A673 (cell line): Measurements from ENCODE around the gene SHISA9. TPM values are rescaled to one million over a fixed set of nuclear protein-coding genes. Genes with fewer than 3 reads are reported as not detected.

Experiments
- BruUV-seq: library from RNA; stranded (reverse); fragments of 400-500 nt; replicated peaks from 2 replicates; lab custom pipeline; 2021; lab: Mats Ljungman, UMichigan
- CTCF ChIA-PET: fragments of 300-600 bp; sonication (Branson Sonifier 250); formaldehyde crosslinking; loops from one replicate; lab custom pipeline; 2022; ENCODE audit warnings: antibody characterized with exemption; lab: Charles Lee
- POLR2A ChIA-PET: fragments of 300-600 bp; sonication (Branson Sonifier 250); formaldehyde crosslinking; loops from one replicate; lab custom pipeline; 2022; ENCODE audit warnings: antibody characterized with exemption; ENCODE audit not compliant: low non-redundant PET; lab: Charles Lee
- DNase-seq: peaks from one replicate; pipeline ENCODE4 v3.0.0-alpha.2; 2015; ENCODE audit warnings: low spot score
- H3K27ac ChIP-seq: fragments of 200-600 bp; sonication (generic); 2 replicates; pipeline ENCODE4 v1.5.1; 2016; ENCODE audit warnings: mixed run types, low read depth, mild to moderate bottlenecking, mixed read lengths, antibody characterized with exemption, low read length; ENCODE audit not compliant: poor library complexity, severe bottlenecking
- H3K27me3 ChIP-seq: fragments of 200-600 bp; sonication (generic); replicated peaks from 2 replicates; pipeline ENCODE4 v1.6.1; 2017; ENCODE audit warnings: mixed run types, low read depth, mild to moderate bottlenecking, mixed read lengths, antibody characterized with exemption, low read length; ENCODE audit not compliant: insufficient read depth, poor library complexity
- H3K36me3 ChIP-seq: fragments of 200-600 bp; sonication (generic); 2 replicates; pipeline ENCODE4 v1.6.1; 2016; ENCODE audit warnings: mixed run types, mild to moderate bottlenecking, mixed read lengths, antibody characterized with exemption, low read length; ENCODE audit not compliant: insufficient read depth, poor library complexity, severe bottlenecking
- H3K4me1 ChIP-seq: fragments of 200-600 bp; sonication (generic); 2 replicates; pipeline ENCODE4 v1.6.1; 2017; ENCODE audit warnings: mixed run types, mild to moderate bottlenecking, mixed read lengths, antibody characterized with exemption, low read length; ENCODE audit not compliant: insufficient read depth, poor library complexity, severe bottlenecking
- H3K4me3 ChIP-seq: fragments of 200-600 bp; sonication (generic); 2 replicates; pipeline ENCODE4 v1.5.1; 2016; ENCODE audit warnings: low read depth, mixed run types, mild to moderate bottlenecking, mixed read lengths, low read length; ENCODE audit not compliant: poor library complexity, severe bottlenecking
- H3K9me3 ChIP-seq: fragments of 200-600 bp; sonication (generic); 2 replicates; pipeline ENCODE4 v1.6.1; 2016; ENCODE audit warnings: mixed run types, low read depth, mild to moderate bottlenecking, mixed read lengths, antibody characterized with exemption, low read length; ENCODE audit not compliant: poor library complexity, severe bottlenecking
- EZH2 ChIP-seq: fragments of 200-600 bp; sonication (generic); IDR thresholded peaks from 2 replicates; pipeline ENCODE4 v1.6.1; 2017; ENCODE audit warnings: borderline replicate concordance, low read depth, mild to moderate bottlenecking, mixed read lengths, antibody characterized with exemption, low read length; ENCODE audit not compliant: poor library complexity, severe bottlenecking
- intact Hi-C: fragments of 100-400 bp; cut with micrococcal nuclease; formaldehyde crosslinking; loops from one replicate; pipeline ENCODE4 v1.10.0; 2022; ENCODE audit not compliant: unreplicated experiment
- total RNA-seq: library from RNA; stranded (reverse); gene quantifications from 2 replicates; pipeline ENCODE4 v1.2.3, GENCODE V29; 2021
- TF ChIP-seq, protein P1 (sequence below): fragments of 300-800, 200-600 bp; sonication (generic); conservative IDR thresholded peaks from 2 replicates; pipeline ENCODE4 v1.5.1; 2017; ENCODE audit warnings: low read depth, mild to moderate bottlenecking, antibody characterized with exemption, low read length, moderate library complexity, mixed read lengths

SHISA9 gene
- total RNA-seq, 1 experiment from 2014 or later = not detected

DNA sequence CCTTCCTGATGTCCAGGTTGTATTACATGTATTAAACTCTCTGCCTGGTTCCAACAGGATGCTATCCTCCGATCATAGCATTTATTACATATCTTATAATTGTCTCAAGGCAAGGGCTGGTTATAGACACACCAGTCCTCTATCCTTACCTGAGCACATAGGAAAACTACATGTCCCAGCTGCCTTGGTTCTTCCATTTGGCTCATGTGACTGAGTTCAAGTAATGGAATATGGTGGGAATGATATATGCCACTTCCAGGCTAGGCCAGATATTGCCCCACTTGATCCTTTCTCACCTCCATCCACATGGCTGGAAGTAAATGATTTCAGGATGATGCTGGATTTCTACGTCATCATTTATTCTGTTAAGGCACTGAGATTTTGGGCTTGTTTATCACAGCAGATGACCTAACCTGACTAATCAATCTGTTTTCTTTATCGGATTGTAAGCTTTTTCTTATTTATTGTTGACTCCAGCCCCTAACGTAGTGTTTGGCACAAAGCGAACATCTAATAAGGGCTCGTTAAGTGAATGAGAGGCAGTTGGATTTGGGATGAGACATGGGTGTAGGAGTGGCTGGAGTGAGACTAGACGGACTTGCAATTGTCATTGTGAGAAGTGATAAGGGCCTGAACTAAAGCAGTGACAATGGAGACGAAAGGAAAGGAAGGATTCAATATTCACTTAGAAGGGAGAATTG, 8.2 kb upstream of the SHISA9 start:
- no peak for TF ChIP-seq EZH2
- TF ChIP-seq, protein P1, sequence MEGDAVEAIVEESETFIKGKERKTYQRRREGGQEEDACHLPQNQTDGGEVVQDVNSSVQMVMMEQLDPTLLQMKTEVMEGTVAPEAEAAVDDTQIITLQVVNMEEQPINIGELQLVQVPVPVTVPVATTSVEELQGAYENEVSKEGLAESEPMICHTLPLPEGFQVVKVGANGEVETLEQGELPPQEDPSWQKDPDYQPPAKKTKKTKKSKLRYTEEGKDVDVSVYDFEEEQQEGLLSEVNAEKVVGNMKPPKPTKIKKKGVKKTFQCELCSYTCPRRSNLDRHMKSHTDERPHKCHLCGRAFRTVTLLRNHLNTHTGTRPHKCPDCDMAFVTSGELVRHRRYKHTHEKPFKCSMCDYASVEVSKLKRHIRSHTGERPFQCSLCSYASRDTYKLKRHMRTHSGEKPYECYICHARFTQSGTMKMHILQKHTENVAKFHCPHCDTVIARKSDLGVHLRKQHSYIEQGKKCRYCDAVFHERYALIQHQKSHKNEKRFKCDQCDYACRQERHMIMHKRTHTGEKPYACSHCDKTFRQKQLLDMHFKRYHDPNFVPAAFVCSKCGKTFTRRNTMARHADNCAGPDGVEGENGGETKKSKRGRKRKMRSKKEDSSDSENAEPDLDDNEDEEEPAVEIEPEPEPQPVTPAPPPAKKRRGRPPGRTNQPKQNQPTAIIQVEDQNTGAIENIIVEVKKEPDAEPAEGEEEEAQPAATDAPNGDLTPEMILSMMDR = no peak
- ChIA-PET CTCF (no interaction called here), POLR2A (no interaction called here)
- BruUV-seq = no TSS peak
- Histone ChIP-seq H3K27me3 (no peaks in the 10 kb centered on the region), H3K9me3 (no peaks in the 10 kb centered on the region), H3K36me3 (no peaks in the 10 kb centered on the region), H3K4me1 (no peaks in the 10 kb centered on the region), H3K4me3 (no peak overlapping the region), H3K27ac (no peak overlapping the region)
- intact Hi-C loops = loop anchor here (10.0 kb wide), 1 partner anchor 982 kb away; no protein-coding TSS in a partner anchor
- no peak for DNase-seq

DNA sequence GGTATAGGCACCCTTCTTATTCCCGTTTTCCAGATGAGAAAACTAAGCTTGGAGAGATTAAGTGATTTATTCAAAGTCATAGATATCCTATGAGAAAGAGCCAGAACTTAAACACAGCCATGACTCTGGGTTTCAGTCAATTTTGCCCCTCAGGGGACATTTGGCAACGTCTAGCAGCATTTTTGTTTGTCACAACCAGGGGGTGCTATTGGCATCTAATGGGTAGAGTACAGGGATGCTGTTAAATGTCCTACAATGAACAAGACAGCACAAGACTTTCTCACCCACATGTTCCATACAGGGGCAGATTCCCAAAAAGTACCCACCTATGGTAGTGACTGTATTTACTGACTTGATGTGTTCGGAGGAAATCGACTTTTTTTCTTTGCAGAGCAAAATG, 4.8 kb upstream of the SHISA9 start:
- intact Hi-C loops = loop anchor here (5.0 to 10.0 kb wide), 2 partner anchors 556 to 978 kb away; no protein-coding TSS in a partner anchor
- peak; percentile 43 for DNase-seq
- TF ChIP-seq, protein P1 = peak; percentile 60
- TF ChIP-seq EZH2 = no peak

DNA sequence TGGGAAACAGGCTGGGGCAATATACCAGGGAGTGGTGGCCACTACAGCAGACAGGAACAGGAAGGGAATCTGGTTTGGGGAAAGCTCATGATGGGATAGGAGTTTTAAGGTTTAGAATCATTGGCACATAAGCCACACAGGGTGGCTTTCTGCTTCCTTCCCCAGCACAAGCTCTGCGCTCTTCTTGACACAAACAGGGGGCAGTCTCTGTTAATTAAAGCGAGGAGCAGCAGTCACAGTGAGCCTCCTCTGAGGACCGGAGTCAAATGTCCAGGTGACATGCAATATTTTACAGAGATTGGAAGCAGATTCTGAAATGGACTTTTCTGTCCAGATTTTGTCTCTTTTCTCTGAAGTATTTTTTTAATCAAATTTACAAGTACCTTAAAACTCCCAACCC, 2.8 kb upstream of the SHISA9 start:
- Histone ChIP-seq H3K27me3 (peaks cover 44% of the 10 kb centered on the region), H3K27ac (no peak overlapping the region), H3K4me3 (no peak overlapping the region), H3K4me1 (no peaks in the 10 kb centered on the region), H3K9me3 (no peaks in the 10 kb centered on the region), H3K36me3 (no peaks in the 10 kb centered on the region)
- intact Hi-C loops = loop anchor here (5.0 to 10.0 kb wide), 2 partner anchors 554 to 976 kb away; no protein-coding TSS in a partner anchor
- BruUV-seq = no TSS peak
- POLR2A ChIA-PET = no interaction called here
- no peak for DNase-seq
- CTCF ChIA-PET = no interaction called here
- TF ChIP-seq EZH2 = no peak
- TF ChIP-seq, protein P1 = no peak

More for the DNA sequence above, 4.8 kb upstream of the SHISA9 start:
- Histone ChIP-seq H3K36me3 (no peaks in the 10 kb centered on the region), H3K9me3 (no peaks in the 10 kb centered on the region), H3K27ac (no peak overlapping the region), H3K4me1 (no peaks in the 10 kb centered on the region), H3K27me3 (peaks cover 26% of the 10 kb centered on the region), H3K4me3 (no peak overlapping the region)
- ChIA-PET POLR2A (no interaction called here), CTCF (no interaction called here)
- BruUV-seq = no TSS peak
